ENCODE data around the gene MTREX.

DNA sequence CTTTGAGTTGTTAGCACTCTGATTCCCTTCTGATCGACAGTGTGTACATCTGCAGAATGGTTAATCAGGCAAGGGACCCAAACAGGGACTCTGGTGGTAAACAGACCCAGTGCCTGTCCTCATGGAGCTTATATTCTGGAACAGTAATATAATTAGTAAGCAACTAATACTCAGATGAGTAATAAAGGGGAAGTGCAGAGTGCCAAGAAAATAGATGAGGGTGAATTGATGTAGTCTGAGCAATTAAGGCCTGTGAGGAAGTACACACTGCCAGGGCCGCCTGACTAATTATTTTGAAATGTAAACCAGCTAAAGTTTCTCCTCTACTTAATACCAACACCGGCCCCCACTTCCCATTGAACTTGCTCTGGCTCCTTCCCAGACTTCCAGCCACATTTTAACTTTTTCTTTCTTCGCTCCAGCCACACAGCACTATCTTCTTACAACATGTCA lies 4.5 kb upstream of the MTREX start:
- TF ChIP-seq POLR2A (IDR thresholded peaks at IDR 0.05) (no peak), POLR2AphosphoS5 (IDR thresholded peaks at IDR 0.05) (no peak)
- TF ChIP-seq, protein P1, sequence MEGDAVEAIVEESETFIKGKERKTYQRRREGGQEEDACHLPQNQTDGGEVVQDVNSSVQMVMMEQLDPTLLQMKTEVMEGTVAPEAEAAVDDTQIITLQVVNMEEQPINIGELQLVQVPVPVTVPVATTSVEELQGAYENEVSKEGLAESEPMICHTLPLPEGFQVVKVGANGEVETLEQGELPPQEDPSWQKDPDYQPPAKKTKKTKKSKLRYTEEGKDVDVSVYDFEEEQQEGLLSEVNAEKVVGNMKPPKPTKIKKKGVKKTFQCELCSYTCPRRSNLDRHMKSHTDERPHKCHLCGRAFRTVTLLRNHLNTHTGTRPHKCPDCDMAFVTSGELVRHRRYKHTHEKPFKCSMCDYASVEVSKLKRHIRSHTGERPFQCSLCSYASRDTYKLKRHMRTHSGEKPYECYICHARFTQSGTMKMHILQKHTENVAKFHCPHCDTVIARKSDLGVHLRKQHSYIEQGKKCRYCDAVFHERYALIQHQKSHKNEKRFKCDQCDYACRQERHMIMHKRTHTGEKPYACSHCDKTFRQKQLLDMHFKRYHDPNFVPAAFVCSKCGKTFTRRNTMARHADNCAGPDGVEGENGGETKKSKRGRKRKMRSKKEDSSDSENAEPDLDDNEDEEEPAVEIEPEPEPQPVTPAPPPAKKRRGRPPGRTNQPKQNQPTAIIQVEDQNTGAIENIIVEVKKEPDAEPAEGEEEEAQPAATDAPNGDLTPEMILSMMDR (IDR thresholded peaks at IDR 0.05 in 8 of 11, conservative IDR thresholded peaks at IDR 0.05 in 3 of 11) = no peak

All from spleen (tissue), 7 donors.